PC-9 (cell line): ENCODE results near the gene ANK2. TPM values are rescaled to one million over a fixed set of nuclear protein-coding genes. Genes with fewer than 3 reads are reported as not detected.
"Not testable (repeated sequence)": the region's sequence is repeated elsewhere in the genome, so short reads cannot be mapped to it uniquely, and the experiment has no call there.

Source experiments
- BruUV-seq: library from RNA; stranded (reverse); fragments of 400-500 nt; replicated peaks from 2 replicates; lab custom pipeline; 2021; lab: Mats Ljungman, UMichigan
- CTCF ChIA-PET: fragments of 300-600 bp; sonication (Branson Sonifier 250); formaldehyde crosslinking; loops from one replicate; lab custom pipeline; 2022; ENCODE audit warnings: antibody characterized with exemption; lab: Charles Lee
- POLR2A ChIA-PET: fragments of 300-600 bp; sonication (Branson Sonifier 250); formaldehyde crosslinking; loops from one replicate; lab custom pipeline; 2022; ENCODE audit warnings: antibody characterized with exemption; ENCODE audit not compliant: unreplicated experiment; lab: Charles Lee
- DNase-seq, 2 experiments: peaks; one replicate each; pipeline versions ENCODE4 v3.0.0 to v3.0.0-alpha.2; 2015 to 2022; ENCODE audit warnings: mixed read lengths in 1 of 2
- H2AFZ ChIP-seq: fragments of 200-600 bp; sonication (generic); 2 replicates; pipeline ENCODE4 v1.8.1; 2017; ENCODE audit warnings: antibody characterized with exemption
- H3F3A ChIP-seq: fragments of 200-600 bp; sonication (generic); 2 replicates; pipeline ENCODE4 v1.8.1; 2017; ENCODE audit warnings: antibody characterized with exemption, mild to moderate bottlenecking, low read depth; ENCODE audit not compliant: insufficient read depth
- H3K27ac ChIP-seq: fragments of 200-600 bp; sonication (generic); 2 replicates; pipeline ENCODE4 v1.6.1; 2016; ENCODE audit warnings: mixed run types
- H3K27me3 ChIP-seq: fragments of 200-600 bp; sonication (generic); 2 replicates; pipeline ENCODE4 v1.6.1; 2016; ENCODE audit warnings: low read depth, mixed run types; ENCODE audit not compliant: insufficient read depth
- H3K36me3 ChIP-seq: fragments of 200-600 bp; sonication (generic); 2 replicates; pipeline ENCODE4 v1.6.1; 2016; ENCODE audit warnings: low read depth, mixed run types
- H3K4me1 ChIP-seq: fragments of 200-600 bp; sonication (generic); replicated peaks from 2 replicates; pipeline ENCODE4 v1.6.1; 2016; ENCODE audit warnings: mixed run types; ENCODE audit not compliant: insufficient read depth
- H3K4me2 ChIP-seq: fragments of 200-600 bp; sonication (generic); 2 replicates; pipeline ENCODE4 v1.6.1; 2017; ENCODE audit warnings: mixed run types
- H3K4me3 ChIP-seq: fragments of 200-600 bp; sonication (generic); 2 replicates; pipeline ENCODE4 v1.6.1; 2016; ENCODE audit warnings: mixed run types
- H3K79me2 ChIP-seq: fragments of 200-600 bp; sonication (generic); 2 replicates; pipeline ENCODE4 v1.6.1; 2017; ENCODE audit warnings: low read depth, mixed run types
- H3K9me2 ChIP-seq: fragments of 200-600 bp; sonication (generic); 2 replicates; pipeline ENCODE4 v1.8.1; 2017; ENCODE audit warnings: mild to moderate bottlenecking; ENCODE audit not compliant: insufficient read depth
- H3K9me3 ChIP-seq: fragments of 200-600 bp; sonication (generic); 2 replicates; pipeline ENCODE4 v1.8.1; 2016; ENCODE audit warnings: low read depth; ENCODE audit not compliant: insufficient read depth
- H4K20me1 ChIP-seq: fragments of 200-600 bp; sonication (generic); 2 replicates; pipeline ENCODE4 v1.8.1; 2017; ENCODE audit not compliant: insufficient read depth
- CTCF ChIP-seq: fragments of 200-600 bp; sonication (generic); conservative IDR thresholded peaks from 2 replicates; pipeline ENCODE4 v1.6.1; 2017; ENCODE audit warnings: mixed run types, antibody characterized with exemption, mild to moderate bottlenecking, moderate library complexity
- EZH2 ChIP-seq: fragments of 200-600 bp; sonication (generic); IDR thresholded peaks from 2 replicates; pipeline ENCODE4 v1.8.0; 2017; ENCODE audit warnings: antibody characterized with exemption, low read depth
- intact Hi-C: fragments of 100-400 bp; cut with micrococcal nuclease; formaldehyde crosslinking; loops from one replicate; pipeline ENCODE4 v1.10.0; 2022; ENCODE audit not compliant: unreplicated experiment
- total RNA-seq: library from RNA; stranded (reverse); gene quantifications from 2 replicates; pipeline ENCODE4 v1.2.3, GENCODE V29; 2021

ANK2 gene
- total RNA-seq, 1 experiment from 2014 or later: 0.61 TPM

DNA sequence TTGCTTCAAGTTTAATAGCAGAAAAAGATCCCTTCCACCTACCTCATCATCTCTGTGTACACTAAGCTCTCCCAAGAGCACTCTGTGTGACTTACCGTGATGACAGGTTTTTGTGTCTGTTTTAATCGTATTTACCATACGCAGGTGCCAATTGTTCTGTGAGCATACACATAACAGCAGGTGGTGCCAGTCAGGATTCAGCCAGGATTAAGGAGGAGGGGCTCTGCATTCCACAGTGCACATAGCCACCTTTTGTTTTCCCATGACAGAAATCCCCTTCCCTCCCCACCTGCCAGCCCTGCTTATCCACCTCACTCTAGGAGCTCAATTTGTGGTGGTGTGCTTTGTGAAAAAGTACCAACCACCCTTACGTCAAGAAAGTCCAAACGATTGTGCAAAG is 14.8 kb downstream of the ANK2 start:
- H3K4me1 ChIP-seq: peaks cover 4% of the 10 kb centered on the region; the same call in 1 of the 2 replicates
- H3K79me2 ChIP-seq: no peaks in the 10 kb centered on the region
- TF ChIP-seq EZH2: no peak
- no peak for TF ChIP-seq CTCF
- H3K9me2 ChIP-seq: no peaks in the 10 kb centered on the region
- CTCF ChIA-PET: no interaction called here
- DNase-seq: no peak
- H3F3A ChIP-seq: no peaks in the 10 kb centered on the region
- no peak overlapping the region for H3K4me3 ChIP-seq
- H3K27ac ChIP-seq: no peak overlapping the region
- intact Hi-C loops: no loop called here
- BruUV-seq: no TSS peak
- H3K9me3 ChIP-seq: no peaks in the 10 kb centered on the region
- no peak overlapping the region for H2AFZ ChIP-seq
- POLR2A ChIA-PET: interaction anchor here (0.5 kb wide), 1 partner anchor 89 kb away, joined by 3 read pairs; no protein-coding TSS in a partner anchor
- no peaks in the 10 kb centered on the region for H3K27me3 ChIP-seq
- no peak overlapping the region for H3K4me2 ChIP-seq
- no peaks in the 10 kb centered on the region for H3K36me3 ChIP-seq
- H4K20me1 ChIP-seq: no peaks in the 10 kb centered on the region

- H4K20me1 ChIP-seq: no peaks in the 10 kb centered on the region
- POLR2A ChIA-PET: no interaction called here
These were observed 16.2 kb downstream of the ANK2 start for GRCh38 chr4:113065629-113066028.

GRCh38 chr4:113068771-113069170 is 19.3 kb downstream of the ANK2 start:
- DNase-seq, BruUV-seq, CTCF ChIA-PET, POLR2A ChIA-PET, H3F3A ChIP-seq, H3K79me2 ChIP-seq, H3K4me3 ChIP-seq, H3K36me3 ChIP-seq, intact Hi-C loops, H3K9me3 ChIP-seq, H3K9me2 ChIP-seq, H4K20me1 ChIP-seq, H3K27me3 ChIP-seq: not testable (repeated sequence)
- Histone ChIP-seq H3K4me2 (peak overlapping the region; percentile 54), H2AFZ (0 out of 2 replicates have a peak overlapping the region, but pooled peaks have one; percentile 31), H3K4me1 (peaks cover 14% of the 10 kb centered on the region; the same call in 1 of the 2 replicates), H3K27ac (peak overlapping the region; percentile 52; the same call in 1 of the 2 replicates)

More at GRCh38 chr4:113065629-113066028, 16.2 kb downstream of the ANK2 start:
- no peak overlapping the region for H3K4me3 ChIP-seq
- CTCF ChIA-PET: interaction anchor here (0.6 kb wide), 1 partner anchor 542 kb away, joined by 3 read pairs; no protein-coding TSS in a partner anchor
- H3F3A ChIP-seq: no peaks in the 10 kb centered on the region
- no peaks in the 10 kb centered on the region for H3K9me2 ChIP-seq
- intact Hi-C loops: no loop called here
- H3K4me1 ChIP-seq: peaks cover 14% of the 10 kb centered on the region; the same call in 1 of the 2 replicates
- TF ChIP-seq EZH2 (no peak), CTCF (no peak)
- no peaks in the 10 kb centered on the region for H3K9me3 ChIP-seq
- no peak overlapping the region for H3K4me2 ChIP-seq
- no peak overlapping the region for H3K27ac ChIP-seq
- DNase-seq: no peak
- no TSS peak for BruUV-seq
- no peaks in the 10 kb centered on the region for H3K79me2 ChIP-seq
- H2AFZ ChIP-seq: no peak overlapping the region
- H3K27me3 ChIP-seq: no peaks in the 10 kb centered on the region
- H3K36me3 ChIP-seq: no peaks in the 10 kb centered on the region
